Skeletal muscle tissue (tissue), 4 donors: ENCODE results near the gene ERCC6. TPM values are rescaled to one million over a fixed set of nuclear protein-coding genes. Genes with fewer than 3 reads are reported as not detected.

ENCODE experiments used
- H3K27ac ChIP-seq: one replicate; pipeline ENCODE4 v1.7.0; 2013; ENCODE audit warnings: mild to moderate bottlenecking, low read depth, low read length, inconsistent platforms
- H3K27me3 ChIP-seq, 3 donors: one replicate each; pipeline ENCODE4 v1.7.0; 2013; ENCODE audit warnings: low read length in 3 of 3; ENCODE audit not compliant: control insufficient read depth in 3 of 3, insufficient read depth in 3 of 3
- H3K36me3 ChIP-seq, 3 donors: one replicate each; pipeline ENCODE4 v1.7.0; 2013; ENCODE audit warnings: low read length in 3 of 3; ENCODE audit not compliant: control insufficient read depth in 3 of 3, insufficient read depth in 3 of 3
- H3K4me1 ChIP-seq, 3 donors: one replicate each; pipeline ENCODE4 v1.7.0; 2013; ENCODE audit warnings: low read length in 3 of 3, mild to moderate bottlenecking in 3 of 3; ENCODE audit not compliant: control insufficient read depth in 3 of 3, insufficient read depth in 3 of 3
- H3K4me3 ChIP-seq, 3 donors: one replicate each; pipeline ENCODE4 v1.7.0; 2013; ENCODE audit warnings: low read length in 3 of 3
- H3K9ac ChIP-seq, 3 donors: one replicate each; pipeline ENCODE4 v1.7.0; 2013; ENCODE audit warnings: low read length in 3 of 3, mild to moderate bottlenecking in 3 of 3, moderate library complexity in 2 of 3, low read depth in 1 of 3
- H3K9me3 ChIP-seq, 3 donors: one replicate each; pipeline ENCODE4 v1.7.0; 2013; ENCODE audit warnings: low read length in 3 of 3; ENCODE audit not compliant: control insufficient read depth in 3 of 3
- total RNA-seq: library from RNA; depleted of rRNA; stranded (reverse); fragments of >200 nt; gene quantifications from one replicate; pipeline ENCODE4 v1.2.3, GENCODE V29; 2014
- donor health status: Osteomylitis.

The ERCC6 gene
- total RNA-seq, 1 donor from 2014 or later, result 24.0 TPM

DNA sequence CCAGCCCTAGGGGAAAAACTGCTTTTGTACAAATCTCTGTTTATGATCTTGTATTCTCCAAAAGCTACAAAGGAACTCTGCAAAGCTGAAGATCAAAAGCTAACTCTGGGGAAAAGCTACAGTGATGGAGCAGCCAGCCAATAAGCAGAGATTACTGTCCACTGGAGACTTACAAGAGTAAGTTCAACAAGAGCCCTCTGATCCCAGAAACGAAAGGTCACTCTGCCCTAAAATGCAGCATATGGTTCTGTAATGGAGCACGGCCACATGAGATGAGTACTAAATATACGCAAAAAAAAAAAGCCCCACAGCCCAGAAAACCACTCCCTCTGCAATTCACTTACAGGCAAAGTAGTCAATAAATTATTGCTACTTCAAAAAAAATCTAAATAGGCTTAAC lies 60.1 kb downstream of the ERCC6 start:
- no peaks in the 10 kb centered on the region for H3K9me3 ChIP-seq
- H3K9ac ChIP-seq, result no peak overlapping the region
- peaks cover 24 to 55% (median 31%) of the 10 kb centered on the region in 3 donors for H3K36me3 ChIP-seq
- H3K27me3 ChIP-seq, result no peaks in the 10 kb centered on the region
- H3K27ac ChIP-seq, result no peak overlapping the region
- H3K4me3 ChIP-seq, result no peak overlapping the region
- no peaks in the 10 kb centered on the region for H3K4me1 ChIP-seq

DNA sequence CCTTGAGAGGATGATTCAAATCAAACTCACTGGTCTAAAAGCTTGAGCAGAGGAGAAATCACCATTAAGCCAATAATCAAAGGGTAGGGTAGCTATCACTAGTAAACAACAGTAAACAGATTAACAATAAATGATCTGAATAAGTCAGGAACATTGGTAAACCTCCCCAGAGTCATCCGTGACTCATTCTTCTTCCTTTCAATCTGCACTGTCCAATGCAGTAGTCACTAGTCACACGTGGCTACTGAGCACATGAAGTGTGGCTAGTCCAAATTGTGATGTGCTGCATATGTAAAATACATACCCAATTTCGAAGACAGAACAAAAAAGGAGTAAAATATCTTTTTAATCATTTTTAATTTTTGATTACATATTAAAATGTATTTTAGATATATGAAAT lies 64.0 kb downstream of the ERCC6 start:
- H3K4me3 ChIP-seq, result no peak overlapping the region
- H3K27me3 ChIP-seq, result no peaks in the 10 kb centered on the region
- no peak overlapping the region for H3K9ac ChIP-seq
- peaks cover 46 to 67% (median 47%) of the 10 kb centered on the region in 3 donors for H3K36me3 ChIP-seq
- H3K9me3 ChIP-seq, result no peaks in the 10 kb centered on the region
- H3K4me1 ChIP-seq, result no peaks in the 10 kb centered on the region
- no peak overlapping the region for H3K27ac ChIP-seq

DNA sequence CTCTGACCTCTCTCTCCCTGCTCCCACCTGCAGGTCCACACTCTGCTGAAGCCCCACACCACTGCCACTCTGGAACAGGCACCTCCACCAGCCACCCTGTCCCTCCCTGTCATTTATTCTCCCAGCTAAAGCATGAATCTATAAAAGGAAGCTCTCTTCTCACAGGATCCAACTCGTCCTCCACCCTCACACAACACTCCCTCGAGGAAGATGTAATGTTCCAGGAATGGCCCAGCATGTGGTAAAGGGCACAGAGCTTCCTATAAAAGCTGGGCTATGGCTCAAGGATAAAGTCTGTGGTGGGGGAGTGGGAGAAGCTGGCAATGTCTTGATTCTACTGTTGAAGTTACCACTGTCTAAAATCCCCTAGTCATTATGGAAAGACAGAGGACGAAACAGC lies 67.4 kb downstream of the ERCC6 start:
- no peak overlapping the region for H3K4me3 ChIP-seq
- H3K27ac ChIP-seq, result no peak overlapping the region
- no peaks in the 10 kb centered on the region for H3K9me3 ChIP-seq
- no peaks in the 10 kb centered on the region for H3K27me3 ChIP-seq
- peaks cover 42 to 58% (median 44%) of the 10 kb centered on the region in 3 donors for H3K36me3 ChIP-seq
- H3K4me1 ChIP-seq, result no peaks in the 10 kb centered on the region
- H3K9ac ChIP-seq, result no peak overlapping the region

DNA sequence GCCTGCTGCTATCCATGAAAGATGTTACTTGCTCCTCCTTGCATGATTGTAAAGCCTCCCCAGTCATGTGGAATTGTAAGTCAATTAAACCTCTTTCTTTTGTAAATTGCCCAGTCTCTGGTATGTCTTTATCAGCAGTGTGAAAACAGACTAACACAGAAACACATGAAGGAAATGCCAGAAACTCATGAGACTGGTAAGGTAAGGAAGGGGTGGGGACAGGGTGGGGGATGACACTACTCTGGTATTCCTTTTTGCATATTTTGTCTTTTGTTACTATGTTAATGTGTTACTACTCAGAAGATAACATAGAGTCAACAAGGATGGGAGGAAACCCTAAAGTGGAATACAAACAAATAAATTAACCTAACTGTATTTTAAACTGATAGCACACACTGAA lies 73.2 kb downstream of the ERCC6 start:
- Histone ChIP-seq H3K4me3 (no peak overlapping the region), H3K36me3 (peaks cover 16 to 27% (median 26%) of the 10 kb centered on the region in 3 donors), H3K27me3 (no peaks in the 10 kb centered on the region), H3K9me3 (no peaks in the 10 kb centered on the region), H3K9ac (no peak overlapping the region), H3K4me1 (no peaks in the 10 kb centered on the region), H3K27ac (no peak overlapping the region)

Other genes starting within 250 kb of the ERCC6 start
- 4.7 TPM for gene C10orf71, start 240.0 kb downstream of the ERCC6 start, total RNA-seq
- gene DRGX, start 143.0 kb downstream of the ERCC6 start, total RNA-seq, result not detected
- gene SLC18A3, start 71.2 kb upstream of the ERCC6 start, total RNA-seq, result not detected
- not detected for gene CHAT, start 74.9 kb upstream of the ERCC6 start, total RNA-seq
- not detected for gene C10orf53, start 140.5 kb upstream of the ERCC6 start, total RNA-seq
- 0.52 TPM for gene OGDHL, start 223.2 kb upstream of the ERCC6 start, total RNA-seq